ACC112 (cell line): ENCODE results near the gene MOB3B.

Experiments used
- H2AFZ ChIP-seq: fragments of 200-600 bp; sonication (generic); one replicate; pipeline ENCODE4 v1.6.0; 2017; ENCODE audit warnings: antibody characterized with exemption, low read length; ENCODE audit not compliant: unreplicated experiment
- H3K27ac ChIP-seq: fragments of 200-600 bp; sonication (generic); 2 replicates; pipeline ENCODE4 v1.5.1; 2014; ENCODE audit warnings: low read depth, mild to moderate bottlenecking, antibody characterized with exemption, low read length, moderate library complexity
- H3K27me3 ChIP-seq: fragments of 200-600 bp; sonication (generic); 2 replicates; pipeline ENCODE4 v1.6.1; 2014; ENCODE audit warnings: mild to moderate bottlenecking, antibody characterized with exemption, low read length, moderate library complexity, mixed read lengths; ENCODE audit not compliant: insufficient read depth
- H3K36me3 ChIP-seq: fragments of 200-600 bp; sonication (generic); 2 replicates; pipeline ENCODE4 v1.6.1; 2016; ENCODE audit warnings: mild to moderate bottlenecking, antibody characterized with exemption, low read length, moderate library complexity, mixed read lengths; ENCODE audit not compliant: insufficient read depth
- H3K4me1 ChIP-seq: fragments of 200-600 bp; sonication (generic); one replicate; pipeline ENCODE4 v1.6.1; 2016; ENCODE audit warnings: low read length, mixed read lengths; ENCODE audit not compliant: insufficient read depth, unreplicated experiment, control insufficient read depth
- H3K4me3 ChIP-seq: fragments of 200-600 bp; sonication (generic); 2 replicates; pipeline ENCODE4 v1.5.1; 2014; ENCODE audit warnings: mild to moderate bottlenecking, low read depth, low read length
- H3K79me2 ChIP-seq: fragments of 200-600 bp; sonication (generic); one replicate; pipeline ENCODE4 v1.6.0; 2016; ENCODE audit warnings: low read length; ENCODE audit not compliant: control insufficient read depth, unreplicated experiment, insufficient read depth

Gene MOB3B

DNA sequence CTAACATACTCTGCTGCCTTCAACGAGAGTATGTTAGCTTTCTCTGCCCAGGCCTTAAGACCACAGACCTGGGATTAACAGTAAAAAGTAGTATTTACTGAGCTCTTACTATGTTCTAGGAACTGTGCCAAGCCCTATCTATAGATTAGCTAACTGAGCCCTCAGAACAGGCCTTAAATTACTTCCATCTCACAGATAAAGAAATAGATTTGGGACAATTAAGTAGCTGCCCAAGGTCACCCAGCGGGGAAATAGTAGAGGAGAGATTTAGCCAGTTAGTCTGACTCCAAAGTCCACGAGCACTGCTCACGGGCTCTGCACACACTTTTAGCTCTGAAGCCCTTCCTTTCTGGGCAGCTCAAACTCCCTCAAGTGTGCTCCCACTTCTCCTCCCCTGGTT, 168.1 kb downstream of the MOB3B start:
- Histone ChIP-seq H2AFZ (no peak overlapping the region), H3K4me1 (no peaks in the 10 kb centered on the region), H3K4me3 (no peak overlapping the region), H3K36me3 (no peaks in the 10 kb centered on the region), H3K27me3 (peaks cover 13% of the 10 kb centered on the region; the same call in 1 of the 2 replicates), H3K27ac (no peak overlapping the region), H3K79me2 (no peaks in the 10 kb centered on the region)

DNA sequence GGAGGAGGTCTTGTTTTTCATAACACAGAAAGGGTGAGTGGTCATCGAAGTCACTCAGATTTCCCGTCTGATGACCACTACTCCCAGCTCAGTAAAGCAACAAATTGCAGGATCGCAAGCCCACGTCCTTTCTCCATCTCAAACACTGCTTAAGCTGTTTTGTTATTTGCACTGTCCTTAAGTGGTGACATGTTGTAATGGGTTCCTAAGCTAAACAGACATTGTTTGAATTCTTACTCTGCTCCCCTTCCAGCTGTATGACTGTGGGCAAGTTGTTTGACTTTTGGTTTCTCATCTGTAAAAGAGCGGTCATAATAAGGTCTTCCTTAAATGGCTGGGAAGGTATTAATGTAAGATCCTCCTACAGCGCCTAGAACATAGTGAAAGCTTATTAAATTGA, 169.9 kb downstream of the MOB3B start:
- peaks cover 5% of the 10 kb centered on the region for H3K4me1 ChIP-seq
- H3K36me3 ChIP-seq: no peaks in the 10 kb centered on the region
- no peak overlapping the region for H3K27ac ChIP-seq
- H3K27me3 ChIP-seq: 0 out of 2 replicates have a peak, but pooled peaks cover 2% of the 10 kb centered on the region
- H3K79me2 ChIP-seq: no peaks in the 10 kb centered on the region
- H3K4me3 ChIP-seq: no peak overlapping the region
- H2AFZ ChIP-seq: no peak overlapping the region

DNA sequence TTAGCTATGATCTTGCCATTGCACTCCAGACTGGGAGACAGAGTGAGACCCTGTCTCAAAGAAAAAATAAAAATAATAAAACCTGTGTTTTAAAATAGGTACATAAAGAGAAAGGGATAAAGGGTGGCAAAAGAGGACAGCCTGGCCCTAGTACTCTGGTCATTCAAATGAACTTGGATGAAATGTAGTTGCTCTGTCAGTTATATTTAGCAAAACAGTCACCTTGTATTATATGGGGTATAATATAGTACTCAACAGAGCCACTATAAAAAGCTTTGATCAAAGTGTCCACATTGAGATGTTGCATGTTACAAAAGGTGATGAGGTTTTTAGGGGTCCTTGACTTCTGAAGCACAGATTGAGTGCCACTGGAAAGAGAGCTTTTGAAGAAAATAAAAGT, 171.6 kb downstream of the MOB3B start:
- Histone ChIP-seq H3K79me2 (no peaks in the 10 kb centered on the region), H3K4me1 (peaks cover 5% of the 10 kb centered on the region), H3K27ac (no peak overlapping the region), H3K4me3 (no peak overlapping the region), H3K36me3 (no peaks in the 10 kb centered on the region), H3K27me3 (no peaks in the 10 kb centered on the region), H2AFZ (no peak overlapping the region)

DNA sequence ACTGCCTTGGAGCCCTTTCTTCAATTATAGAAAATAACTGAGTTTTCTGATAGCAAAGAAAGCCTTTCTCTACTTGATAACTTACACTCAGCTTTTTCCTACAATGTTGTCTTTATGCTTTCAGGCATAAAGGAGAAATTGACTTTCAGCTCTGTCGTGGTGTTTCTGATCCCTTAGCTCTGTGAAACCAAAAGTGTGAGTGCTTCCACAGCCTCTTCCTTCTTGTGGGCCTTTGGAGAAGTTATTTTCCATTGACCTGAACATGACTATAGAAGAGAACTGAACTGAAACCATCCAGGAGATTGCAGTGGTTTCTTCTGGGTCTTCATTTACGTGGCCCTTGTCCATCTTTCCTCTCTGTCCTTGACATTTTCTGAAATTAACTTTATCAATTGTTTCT, 173.2 kb downstream of the MOB3B start:
- no peaks in the 10 kb centered on the region for H3K27me3 ChIP-seq
- H2AFZ ChIP-seq: no peak overlapping the region
- H3K27ac ChIP-seq: no peak overlapping the region

DNA sequence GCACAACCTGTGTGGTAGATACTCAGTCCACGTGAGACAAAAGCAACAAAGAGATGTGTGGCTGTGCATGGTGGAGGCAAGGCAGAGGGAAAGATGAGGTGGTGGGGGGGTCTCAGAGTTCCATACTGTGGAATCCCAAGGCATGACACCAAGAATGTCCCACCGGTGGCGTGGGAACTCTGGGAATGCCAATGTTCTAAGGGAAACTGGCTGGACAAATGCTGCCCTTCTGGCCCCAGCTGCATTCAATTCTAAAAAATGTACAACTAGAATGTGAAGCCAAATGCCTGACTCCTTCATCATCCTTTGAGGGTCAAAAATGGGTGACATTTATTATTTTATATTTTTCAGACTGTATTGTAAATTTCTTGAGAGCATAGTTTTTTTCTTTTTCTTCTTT, 174.4 kb downstream of the MOB3B start:
- H3K4me1 ChIP-seq: peaks cover 5% of the 10 kb centered on the region
- H2AFZ ChIP-seq: no peak overlapping the region
- no peak overlapping the region for H3K4me3 ChIP-seq
- H3K27ac ChIP-seq: no peak overlapping the region
- H3K27me3 ChIP-seq: no peaks in the 10 kb centered on the region
- no peaks in the 10 kb centered on the region for H3K79me2 ChIP-seq
- no peaks in the 10 kb centered on the region for H3K36me3 ChIP-seq

More for the DNA sequence above, 173.2 kb downstream of the MOB3B start:
- no peaks in the 10 kb centered on the region for H3K79me2 ChIP-seq
- peaks cover 5% of the 10 kb centered on the region for H3K4me1 ChIP-seq
- H3K36me3 ChIP-seq: no peaks in the 10 kb centered on the region
- no peak overlapping the region for H3K4me3 ChIP-seq

DNA sequence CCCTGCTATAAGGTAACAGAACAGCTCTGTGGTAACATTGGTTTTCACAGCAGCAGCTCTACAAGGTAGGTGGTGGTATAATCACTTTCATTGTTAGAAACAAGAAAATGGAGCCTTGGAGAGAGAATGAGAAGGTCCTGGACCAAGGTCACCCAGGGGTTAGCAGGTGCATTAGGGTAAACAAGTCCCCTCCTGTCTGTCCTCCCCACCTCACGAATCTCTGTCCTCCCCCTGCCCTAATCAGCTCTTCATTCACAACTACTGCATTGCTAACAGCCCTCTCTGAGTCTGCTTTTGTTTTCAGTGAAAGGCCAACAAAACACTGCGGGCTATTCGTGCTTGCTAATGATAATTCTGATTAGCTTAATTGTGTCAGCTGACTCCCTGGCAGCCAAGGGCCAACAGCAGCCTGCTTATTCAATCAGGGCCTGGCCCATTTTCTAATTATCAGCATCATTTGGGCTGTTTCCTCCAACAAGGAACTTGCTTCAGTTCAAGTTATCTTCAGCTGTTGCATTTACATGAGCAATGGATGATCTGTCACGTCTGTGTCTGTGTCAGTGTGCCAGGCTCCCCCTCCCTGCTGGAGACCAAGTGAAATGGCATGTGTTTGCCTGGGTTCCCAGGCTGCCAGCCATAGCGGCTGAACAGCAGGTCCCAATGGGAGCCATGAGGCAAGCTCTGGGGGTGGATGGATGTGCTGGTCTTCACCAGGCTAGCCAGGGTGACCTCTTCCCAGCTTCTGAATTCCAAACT, 176.0 kb downstream of the MOB3B start:
- H3K36me3 ChIP-seq: no peaks in the 10 kb centered on the region
- peaks cover 5% of the 10 kb centered on the region for H3K4me1 ChIP-seq
- no peak overlapping the region for H3K4me3 ChIP-seq
- no peak overlapping the region for H3K27ac ChIP-seq
- H3K27me3 ChIP-seq: no peaks in the 10 kb centered on the region
- H3K79me2 ChIP-seq: no peaks in the 10 kb centered on the region
- H2AFZ ChIP-seq: no peak overlapping the region

DNA sequence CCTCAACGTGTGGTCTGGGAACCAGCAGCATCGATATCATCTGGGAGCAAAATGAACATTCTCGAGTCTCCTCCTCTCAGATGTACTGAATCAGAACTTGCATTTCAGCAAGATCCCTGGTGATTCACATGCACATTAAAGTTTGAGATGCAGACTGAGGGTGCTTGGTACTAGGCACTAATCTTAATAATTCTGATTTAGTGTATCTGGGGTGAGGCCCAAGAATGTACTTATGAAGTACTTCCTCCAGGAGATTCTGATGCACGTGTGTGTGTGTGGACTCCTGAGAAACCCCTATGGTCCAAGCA, 176.5 kb downstream of the MOB3B start:
- H3K4me3 ChIP-seq: no peak overlapping the region
- H3K27me3 ChIP-seq: no peaks in the 10 kb centered on the region
- H2AFZ ChIP-seq: no peak overlapping the region
- H3K36me3 ChIP-seq: no peaks in the 10 kb centered on the region
- H3K79me2 ChIP-seq: no peaks in the 10 kb centered on the region
- peaks cover 5% of the 10 kb centered on the region for H3K4me1 ChIP-seq
- H3K27ac ChIP-seq: no peak overlapping the region

DNA sequence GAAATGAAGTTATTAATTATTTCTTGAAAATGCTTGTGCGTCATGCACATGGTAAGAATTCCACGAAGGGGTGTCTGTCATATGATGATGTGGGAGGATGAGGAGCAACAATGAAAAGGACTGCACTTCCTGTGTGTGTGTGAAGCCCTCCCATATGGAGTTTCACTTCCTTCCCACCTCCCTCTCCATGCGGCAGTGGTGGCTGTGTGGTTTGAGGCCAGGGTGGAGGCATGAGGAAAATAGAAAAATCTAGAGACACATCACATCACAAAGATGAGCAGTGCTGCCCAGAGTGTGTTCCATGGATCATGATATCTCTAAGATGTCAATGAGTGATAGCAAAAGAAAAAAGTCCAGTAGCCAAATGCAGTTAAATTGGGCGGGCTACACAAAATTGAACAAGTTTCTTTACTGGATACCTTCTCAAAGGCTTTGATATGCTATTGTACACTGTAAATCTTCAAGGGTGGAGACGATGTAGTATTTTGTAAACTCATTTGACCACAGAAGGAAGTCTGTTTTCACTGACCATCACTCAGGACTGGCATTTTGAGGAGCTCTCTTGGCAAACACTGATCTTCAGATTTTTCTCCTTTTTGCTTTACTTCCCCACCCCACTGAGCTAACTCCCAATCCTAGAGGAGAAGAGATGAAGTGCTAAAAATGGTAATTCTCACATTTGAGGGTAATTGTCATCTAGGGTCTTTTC, 177.0 kb downstream of the MOB3B start:
- Histone ChIP-seq H3K27ac (no peak overlapping the region), H3K4me1 (peaks cover 5% of the 10 kb centered on the region), H2AFZ (no peak overlapping the region), H3K36me3 (no peaks in the 10 kb centered on the region), H3K79me2 (no peaks in the 10 kb centered on the region), H3K27me3 (no peaks in the 10 kb centered on the region), H3K4me3 (no peak overlapping the region)

- no peaks in the 10 kb centered on the region for H3K36me3 ChIP-seq
- no peaks in the 10 kb centered on the region for H3K27me3 ChIP-seq
- no peak overlapping the region for H2AFZ ChIP-seq
- H3K4me3 ChIP-seq: no peak overlapping the region
- no peak overlapping the region for H3K27ac ChIP-seq
- no peaks in the 10 kb centered on the region for H3K79me2 ChIP-seq
- peaks cover 5% of the 10 kb centered on the region for H3K4me1 ChIP-seq
These were observed 178.2 kb downstream of the MOB3B start for GRCh38 chr9:27351438-27351837.

GRCh38 chr9:27350382-27350976, 179.1 kb downstream of the MOB3B start:
- H3K79me2 ChIP-seq: no peaks in the 10 kb centered on the region
- H2AFZ ChIP-seq: no peak overlapping the region
- no peaks in the 10 kb centered on the region for H3K27me3 ChIP-seq
- H3K36me3 ChIP-seq: no peaks in the 10 kb centered on the region
- H3K27ac ChIP-seq: no peak overlapping the region
- peaks cover 5% of the 10 kb centered on the region for H3K4me1 ChIP-seq
- no peak overlapping the region for H3K4me3 ChIP-seq

DNA sequence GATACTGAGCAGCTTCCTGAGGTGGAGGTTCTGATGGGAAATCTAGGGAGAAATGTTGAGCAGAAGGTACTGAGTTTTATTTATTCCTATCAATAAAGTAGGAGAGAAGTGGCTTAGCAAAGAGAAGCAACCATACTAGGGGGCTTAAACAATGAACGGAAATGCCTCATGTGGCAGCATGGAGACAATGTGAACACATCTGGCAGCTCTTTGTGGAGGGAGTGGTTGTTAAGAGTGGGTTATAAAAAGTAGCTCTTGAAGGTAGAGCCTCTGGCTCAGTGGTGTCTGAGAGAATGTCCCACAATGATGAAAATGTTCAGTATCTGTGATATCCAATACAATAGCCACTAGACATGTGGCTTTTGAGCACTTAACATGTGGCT, 179.9 kb downstream of the MOB3B start:
- Histone ChIP-seq H3K4me3 (no peak overlapping the region), H3K27ac (no peak overlapping the region), H2AFZ (no peak overlapping the region), H3K4me1 (no peaks in the 10 kb centered on the region), H3K27me3 (no peaks in the 10 kb centered on the region), H3K79me2 (no peaks in the 10 kb centered on the region), H3K36me3 (no peaks in the 10 kb centered on the region)
